H9 (cell line): ENCODE data around the gene ARHGAP11A. TPM values are rescaled to one million over a fixed set of nuclear protein-coding genes. Genes with fewer than 3 reads are reported as not detected.

Source experiments
- DNase-seq: peaks from one replicate; pipeline ENCODE4 v3.0.0-alpha.2; 2017
- H2AFZ ChIP-seq: one replicate; pipeline ENCODE4 v1.6.1; 2013; ENCODE audit warnings: mild to moderate bottlenecking, low read length, control low read depth, moderate library complexity
- H2AK5ac ChIP-seq: 2 replicates; pipeline ENCODE4 v1.6.1; 2013; ENCODE audit warnings: low read length, control low read depth, mixed read lengths; ENCODE audit not compliant: insufficient read length
- H2BK120ac ChIP-seq: one replicate; pipeline ENCODE4 v1.6.1; 2013; ENCODE audit warnings: low read depth, mild to moderate bottlenecking, low read length, control low read depth, inconsistent platforms; ENCODE audit not compliant: poor library complexity, severe bottlenecking
- H2BK12ac ChIP-seq: 2 replicates; pipeline ENCODE4 v1.6.1; 2013; ENCODE audit warnings: low read length, control low read depth, mixed read lengths, low read depth; ENCODE audit not compliant: insufficient read length
- H2BK15ac ChIP-seq: 2 replicates; pipeline ENCODE4 v1.6.1; 2013; ENCODE audit warnings: low read depth, low read length, control low read depth
- H2BK20ac ChIP-seq: one replicate; pipeline ENCODE4 v1.6.1; 2013; ENCODE audit warnings: low read depth, mild to moderate bottlenecking, low read length, control low read depth, inconsistent platforms; ENCODE audit not compliant: poor library complexity, severe bottlenecking
- H2BK5ac ChIP-seq: 2 replicates; pipeline ENCODE4 v1.6.1; 2013; ENCODE audit warnings: low read length, control low read depth, mixed read lengths; ENCODE audit not compliant: insufficient read length
- H3K14ac ChIP-seq: 2 replicates; pipeline ENCODE4 v1.6.1; 2013; ENCODE audit warnings: low read length, control low read depth; ENCODE audit not compliant: insufficient read depth
- H3K18ac ChIP-seq: 2 replicates; pipeline ENCODE4 v1.6.1; 2013; ENCODE audit warnings: low read depth, mild to moderate bottlenecking, mixed read lengths, low read length, control low read depth; ENCODE audit not compliant: insufficient read length
- H3K23ac ChIP-seq: 2 replicates; pipeline ENCODE4 v1.6.1; 2013; ENCODE audit warnings: low read length, control low read depth, mixed read lengths, low read depth; ENCODE audit not compliant: insufficient read length
- H3K23me2 ChIP-seq: 2 replicates; pipeline ENCODE4 v1.6.1; 2013; ENCODE audit warnings: low read depth, mild to moderate bottlenecking, mixed read lengths, low read length, control low read depth; ENCODE audit not compliant: insufficient read length, poor library complexity, severe bottlenecking
- H3K27ac ChIP-seq: 2 replicates; pipeline ENCODE4 v1.5.1; 2013; ENCODE audit warnings: low read length, control low read depth, mixed read lengths, low read depth; ENCODE audit not compliant: insufficient read length
- H3K27me3 ChIP-seq: 2 replicates; pipeline ENCODE4 v1.6.1; 2013; ENCODE audit warnings: low read length, control low read depth, inconsistent platforms; ENCODE audit not compliant: insufficient read depth
- H3K4ac ChIP-seq: 2 replicates; pipeline ENCODE4 v1.6.1; 2013; ENCODE audit warnings: low read depth, mild to moderate bottlenecking, control low read depth, inconsistent platforms, low read length, moderate library complexity
- H3K4me1 ChIP-seq: 2 replicates; pipeline ENCODE4 v1.6.1; 2013; ENCODE audit warnings: low read length, control low read depth, inconsistent platforms; ENCODE audit not compliant: insufficient read depth
- H3K4me2 ChIP-seq: 2 replicates; pipeline ENCODE4 v1.6.1; 2013; ENCODE audit warnings: low read length, control low read depth, mixed read lengths; ENCODE audit not compliant: insufficient read length, insufficient read depth
- H3K56ac ChIP-seq: 2 replicates; pipeline ENCODE4 v1.6.1; 2013; ENCODE audit warnings: low read depth, mild to moderate bottlenecking, mixed read lengths, low read length, control low read depth; ENCODE audit not compliant: insufficient read length
- H3K79me1 ChIP-seq: 2 replicates; pipeline ENCODE4 v1.6.1; 2013; ENCODE audit warnings: low read depth, mild to moderate bottlenecking, moderate library complexity, low read length, control low read depth, inconsistent platforms; ENCODE audit not compliant: insufficient read depth, poor library complexity, severe bottlenecking
- H3K79me2 ChIP-seq: 2 replicates; pipeline ENCODE4 v1.6.1; 2013; ENCODE audit warnings: low read length, control low read depth, inconsistent platforms; ENCODE audit not compliant: insufficient read depth
- H3K9ac ChIP-seq: 2 replicates; pipeline ENCODE4 v1.6.1; 2013; ENCODE audit warnings: low read length, control low read depth, mixed read lengths; ENCODE audit not compliant: insufficient read length; ENCODE audit errors: extremely low read depth
- H3K9me3 ChIP-seq: one replicate; pipeline ENCODE4 v1.6.1; 2013; ENCODE audit warnings: low read depth, low read length, inconsistent platforms; ENCODE audit not compliant: control insufficient read depth
- H3T11ph ChIP-seq: one replicate; pipeline ENCODE4 v1.6.1; 2013; ENCODE audit warnings: mild to moderate bottlenecking, low read length, control low read depth, inconsistent platforms
- H4K20me1 ChIP-seq: one replicate; pipeline ENCODE4 v1.6.1; 2013; ENCODE audit not compliant: control insufficient read depth, insufficient read length, insufficient read depth
- H4K5ac ChIP-seq: 2 replicates; pipeline ENCODE4 v1.6.1; 2013; ENCODE audit warnings: low read depth, mild to moderate bottlenecking, mixed read lengths, low read length, control low read depth; ENCODE audit not compliant: insufficient read length
- H4K8ac ChIP-seq: replicated peaks from 2 replicates; pipeline ENCODE4 v1.6.1; 2013; ENCODE audit warnings: low read length, control low read depth, mixed read lengths, low read depth; ENCODE audit not compliant: insufficient read length
- H4K91ac ChIP-seq: 2 replicates; pipeline ENCODE4 v1.6.1; 2013; ENCODE audit warnings: low read depth, mild to moderate bottlenecking, moderate library complexity, mixed read lengths, low read length, control low read depth; ENCODE audit not compliant: insufficient read length
- H3K27ac Mint-ChIP-seq, 3 experiments: 2 replicates in 2 of 3; 3 replicates in 1 of 3; pipeline ENCODE4 v1.8.0; 2020 to 2021; ENCODE audit warnings: mixed read lengths in 3 of 3, mild to moderate bottlenecking in 1 of 3, moderate library complexity in 1 of 3
- H3K27me3 Mint-ChIP-seq: 2 replicates; pipeline ENCODE4 v1.8.0; 2021; ENCODE audit warnings: low read depth, mild to moderate bottlenecking, moderate library complexity, mixed read lengths
- H3K36me3 Mint-ChIP-seq, 3 experiments: 2 replicates in 2 of 3; 3 replicates in 1 of 3; pipeline ENCODE4 v1.8.0; 2020 to 2021; ENCODE audit warnings: low read depth in 3 of 3, mixed read lengths in 3 of 3; ENCODE audit not compliant: insufficient read depth in 1 of 3
- H3K4me1 Mint-ChIP-seq, 2 experiments: 2 replicates each; pipeline ENCODE4 v1.8.0; 2020; ENCODE audit warnings: mixed read lengths in 2 of 2
- H3K4me3 Mint-ChIP-seq, 2 experiments: 2 replicates in 1 of 2; 3 replicates in 1 of 2; pipeline ENCODE4 v1.8.0; 2020 to 2021; ENCODE audit warnings: mild to moderate bottlenecking in 2 of 2, mixed read lengths in 2 of 2, moderate library complexity in 1 of 2
- H3K9me3 Mint-ChIP-seq, 2 experiments: 2 replicates in 1 of 2; 3 replicates in 1 of 2; pipeline ENCODE4 v1.8.0; 2020; ENCODE audit warnings: mild to moderate bottlenecking in 2 of 2, mixed read lengths in 2 of 2, moderate library complexity in 1 of 2
- CTCF ChIP-seq: fragments of 200-600 bp; sonication (generic); conservative IDR thresholded peaks from 3 replicates; pipeline ENCODE4 v1.8.0; 2021; ENCODE audit warnings: antibody characterized with exemption, mild to moderate bottlenecking
- WGBS: extraction: QIAGEN DNeasy Blood & Tissue Kit; methylation state at CpG from one replicate; pipeline ENCODE4 v1.1.7; 2013; ENCODE audit warnings: missing lambda C conversion rate, low lambda C conversion rate, mixed read lengths; ENCODE audit not compliant: insufficient read length; ENCODE audit errors: extremely low coverage; 5-methylcytosine and 5-hydroxymethylcytosine counted together
- total RNA-seq: library from RNA; stranded (reverse); gene quantifications from 2 replicates; pipeline ENCODE4 v1.2.1, GENCODE V29; 2021

ARHGAP11A gene
- total RNA-seq, 1 experiment from 2014 or later, result 94.4 TPM

DNA sequence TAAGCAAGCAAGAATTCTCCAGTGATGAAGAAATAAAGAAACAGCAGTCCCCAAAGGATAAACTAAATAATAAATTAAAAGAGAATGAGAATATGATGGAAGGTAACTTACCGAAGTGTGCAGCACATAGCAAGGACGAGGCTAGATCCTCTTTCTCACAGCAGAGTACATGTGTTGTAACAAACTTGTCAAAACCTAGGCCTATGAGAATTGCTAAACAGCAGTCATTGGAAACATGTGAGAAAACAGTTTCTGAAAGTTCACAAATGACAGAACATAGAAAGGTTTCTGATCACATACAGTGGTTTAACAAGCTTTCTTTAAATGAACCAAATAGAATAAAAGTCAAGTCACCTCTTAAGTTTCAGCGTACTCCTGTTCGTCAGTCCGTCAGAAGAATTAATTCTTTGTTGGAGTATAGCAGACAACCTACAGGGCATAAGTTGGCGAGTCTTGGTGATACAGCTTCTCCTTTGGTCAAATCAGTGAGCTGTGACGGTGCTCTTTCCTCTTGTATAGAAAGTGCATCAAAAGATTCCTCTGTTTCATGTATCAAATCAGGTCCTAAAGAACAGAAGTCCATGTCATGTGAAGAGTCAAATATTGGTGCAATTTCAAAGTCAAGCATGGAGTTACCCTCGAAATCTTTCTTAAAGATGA, 21.7 kb downstream of the ARHGAP11A start:
- Histone ChIP-seq H3K27ac (no peak overlapping the region), H3K14ac (no peak overlapping the region), H3K18ac (no peak overlapping the region), H4K91ac (no peak overlapping the region), H3K79me1 (no peaks in the 10 kb centered on the region), H3K79me2 (no peaks in the 10 kb centered on the region), H3K4me1 (no peaks in the 10 kb centered on the region), H4K5ac (no peak overlapping the region), H3K4ac (no peak overlapping the region), H4K20me1 (no peaks in the 10 kb centered on the region), H2BK15ac (no peak overlapping the region), H2BK120ac (no peak overlapping the region), H2AK5ac (no peak overlapping the region), H3T11ph (no peak overlapping the region), H2BK20ac (no peak overlapping the region), H3K23me2 (no peaks in the 10 kb centered on the region), H4K8ac (no peak overlapping the region), H2AFZ (no peak overlapping the region), H3K23ac (no peak overlapping the region), H2BK12ac (no peak overlapping the region), H3K27me3 (no peaks in the 10 kb centered on the region), H3K4me2 (no peak overlapping the region), H3K9me3 (no peaks in the 10 kb centered on the region), H3K56ac (no peak overlapping the region), H2BK5ac (no peak overlapping the region), H3K9ac (no peak overlapping the region)
- Mint-ChIP-seq H3K27me3 (no peaks in the 10 kb centered on the region; the same call in 1 of the 2 replicates), H3K27ac (no peak overlapping the region), H3K9me3 (no peaks in the 10 kb centered on the region), H3K4me3 (no peak overlapping the region), H3K4me1 (peaks cover 8% of the 10 kb centered on the region in 2 experiments), H3K36me3 (peaks cover 27 to 51% (median 49%) of the 10 kb centered on the region in 3 experiments)
- no peak for DNase-seq
- TF ChIP-seq CTCF, result no peak
- no CpG with 5 or more reads among the region's 8 CpGs for WGBS
